ENCODE results near the gene RPS15. TPM values are rescaled to one million over a fixed set of nuclear protein-coding genes. Genes with fewer than 3 reads are reported as not detected.
"Not testable (repeated sequence)": the region's sequence is repeated elsewhere in the genome, so short reads cannot be mapped to it uniquely, and the experiment has no call there.

The RPS15 gene
- total RNA-seq, 1 donor from 2014 or later = 3,906 TPM

DNA sequence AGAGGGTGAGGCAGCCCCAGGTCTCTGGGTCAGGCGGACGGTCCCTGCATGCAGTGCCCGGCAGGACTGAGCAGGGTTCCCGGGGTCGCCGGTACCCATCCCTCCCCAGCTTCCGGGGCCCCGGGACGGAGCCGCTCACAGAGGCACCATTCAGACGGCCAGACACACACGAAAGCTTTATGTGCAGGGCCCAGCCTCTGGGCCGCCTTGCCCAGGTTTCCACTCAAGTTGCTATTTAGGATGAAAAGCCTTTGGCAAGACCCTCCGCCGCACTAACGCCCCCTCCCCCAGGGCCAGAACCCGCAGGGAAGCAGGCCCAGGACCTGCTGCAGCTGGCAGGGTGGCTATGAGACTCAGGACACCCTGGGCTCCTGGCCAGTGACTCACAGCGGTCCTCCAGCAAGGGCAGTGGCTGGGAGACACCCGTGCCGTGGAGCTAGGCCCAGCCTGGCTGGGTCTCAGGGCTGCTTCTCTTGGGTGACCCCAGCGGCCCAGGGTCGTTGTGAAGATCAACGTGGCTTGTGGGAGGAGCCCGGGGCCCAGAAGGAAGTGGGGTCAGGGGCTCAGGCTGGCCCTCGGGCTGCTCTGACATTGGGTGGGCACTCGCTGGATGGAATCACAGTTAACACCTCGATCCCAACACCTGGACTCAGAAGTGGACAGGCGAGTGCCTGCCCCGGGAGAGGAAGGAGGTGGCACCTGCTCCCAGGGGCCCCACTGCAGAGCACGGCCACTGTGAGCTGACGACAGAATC, 36.0 kb downstream of the RPS15 start:
- Histone ChIP-seq H3K9me3 (no peaks in the 10 kb centered on the region), H3K27ac (no peak overlapping the region), H3K36me3 (peaks cover 0 to 11% of the 10 kb centered on the region in 2 donors), H3K27me3 (peaks cover 4% of the 10 kb centered on the region), H3K4me3 (no peak overlapping the region), H3K4me1 (peaks cover 57% of the 10 kb centered on the region)
- TF ChIP-seq POLR2AphosphoS5 (IDR thresholded peaks at IDR 0.05; ENCODE audit: insufficient read depth in 1 of 2, low read depth in 1 of 2) = no peak
- no peak for TF ChIP-seq CTCF (IDR thresholded peaks at IDR 0.05)
- TF ChIP-seq POLR2A (IDR thresholded peaks at IDR 0.05) = no peak
- intact Hi-C loops (cut with DNase I) = no loop called here
- DNase-seq (ENCODE audit: extremely low spot score in 2 of 2) = no peak

- Histone ChIP-seq H3K4me1 (peaks cover 58% of the 10 kb centered on the region), H3K27ac (no peak overlapping the region), H3K9me3 (no peaks in the 10 kb centered on the region), H3K27me3 (peaks cover 4% of the 10 kb centered on the region), H3K36me3 (peaks cover 0 to 11% of the 10 kb centered on the region in 2 donors), H3K4me3 (no peak overlapping the region)
- intact Hi-C loops (cut with DNase I) = no loop called here
- no peak for DNase-seq (ENCODE audit: extremely low spot score in 2 of 2)
- no peak for TF ChIP-seq CTCF (IDR thresholded peaks at IDR 0.05)
- no peak for TF ChIP-seq POLR2AphosphoS5 (IDR thresholded peaks at IDR 0.05; ENCODE audit: insufficient read depth in 1 of 2, low read depth in 1 of 2)
- TF ChIP-seq POLR2A (IDR thresholded peaks at IDR 0.05) = no peak
Observed at GRCh38 chr19:1474765-1475351, 36.7 kb downstream of the RPS15 start.

DNA sequence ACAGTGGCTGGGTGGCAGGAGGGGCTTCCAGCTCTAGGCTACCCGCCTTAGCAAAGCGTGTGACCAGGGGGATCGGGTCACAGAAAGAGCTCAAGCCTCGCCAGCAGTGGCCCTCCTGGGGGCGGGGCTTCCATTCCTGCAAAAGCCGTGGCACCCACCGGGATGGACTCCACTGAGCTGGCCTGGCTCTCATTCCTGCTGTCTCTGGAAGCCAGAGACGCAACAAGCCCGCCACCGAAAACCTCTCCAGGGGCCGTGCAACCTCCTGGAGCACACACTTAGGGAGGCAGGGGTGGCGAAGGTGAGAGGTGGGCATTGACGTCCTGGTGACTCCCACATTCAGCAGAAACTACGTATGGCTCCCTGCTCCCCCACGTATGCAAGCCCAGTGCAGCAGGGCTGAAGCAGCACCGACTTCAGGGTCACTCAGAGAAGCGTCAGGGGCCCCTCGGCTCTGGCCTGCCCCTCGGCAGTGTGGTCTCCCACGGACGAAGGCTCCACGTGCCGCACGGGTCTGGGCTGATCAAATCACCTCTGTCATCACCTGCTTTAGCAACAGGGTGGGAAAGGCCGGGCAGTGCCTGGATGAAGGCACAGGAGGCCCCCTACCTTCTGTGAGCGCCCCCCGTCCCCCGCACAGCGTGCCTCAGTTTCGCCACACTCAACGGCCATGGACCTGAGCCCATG, 37.7 kb downstream of the RPS15 start:
- H3K27ac ChIP-seq = no peak overlapping the region
- no peaks in the 10 kb centered on the region for H3K9me3 ChIP-seq
- peaks cover 0 to 11% of the 10 kb centered on the region in 2 donors for H3K36me3 ChIP-seq
- TF ChIP-seq POLR2AphosphoS5 (IDR thresholded peaks at IDR 0.05; ENCODE audit: insufficient read depth in 1 of 2, low read depth in 1 of 2) (no peak), CTCF (IDR thresholded peaks at IDR 0.05) (no peak), POLR2A (IDR thresholded peaks at IDR 0.05) (no peak)
- peaks cover 48% of the 10 kb centered on the region for H3K4me1 ChIP-seq
- DNase-seq (ENCODE audit: extremely low spot score in 2 of 2) = no peak
- peaks cover 4% of the 10 kb centered on the region for H3K27me3 ChIP-seq
- no peak overlapping the region for H3K4me3 ChIP-seq
- intact Hi-C loops (cut with DNase I) = no loop called here

DNA sequence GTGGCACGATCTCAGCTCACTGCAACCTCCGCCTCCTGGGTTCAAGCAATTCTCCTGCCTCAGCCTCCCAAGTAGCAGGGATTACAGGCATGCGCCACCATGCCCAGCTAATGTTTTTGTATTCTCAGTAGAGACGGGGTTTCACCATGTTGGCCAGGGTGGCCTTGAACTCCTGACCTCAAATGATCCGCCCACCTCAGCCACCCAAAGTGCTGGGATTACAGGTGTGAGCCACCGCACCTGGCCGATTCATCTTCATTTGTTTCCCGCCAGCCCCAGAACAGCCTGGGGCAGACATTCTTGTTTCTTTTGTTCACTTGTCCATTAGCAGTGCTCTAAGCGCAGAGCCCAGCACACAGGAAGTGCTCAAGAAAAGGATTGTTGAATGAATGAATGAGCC, 38.9 kb downstream of the RPS15 start:
- H3K27ac ChIP-seq; H3K9me3 ChIP-seq; H3K27me3 ChIP-seq; H3K4me3 ChIP-seq; intact Hi-C loops (cut with DNase I); DNase-seq (ENCODE audit: extremely low spot score in 2 of 2): not testable (repeated sequence)
- H3K4me1 ChIP-seq = peaks cover 37% of the 10 kb centered on the region
- peaks cover 0 to 11% of the 10 kb centered on the region in 2 donors for H3K36me3 ChIP-seq

DNA sequence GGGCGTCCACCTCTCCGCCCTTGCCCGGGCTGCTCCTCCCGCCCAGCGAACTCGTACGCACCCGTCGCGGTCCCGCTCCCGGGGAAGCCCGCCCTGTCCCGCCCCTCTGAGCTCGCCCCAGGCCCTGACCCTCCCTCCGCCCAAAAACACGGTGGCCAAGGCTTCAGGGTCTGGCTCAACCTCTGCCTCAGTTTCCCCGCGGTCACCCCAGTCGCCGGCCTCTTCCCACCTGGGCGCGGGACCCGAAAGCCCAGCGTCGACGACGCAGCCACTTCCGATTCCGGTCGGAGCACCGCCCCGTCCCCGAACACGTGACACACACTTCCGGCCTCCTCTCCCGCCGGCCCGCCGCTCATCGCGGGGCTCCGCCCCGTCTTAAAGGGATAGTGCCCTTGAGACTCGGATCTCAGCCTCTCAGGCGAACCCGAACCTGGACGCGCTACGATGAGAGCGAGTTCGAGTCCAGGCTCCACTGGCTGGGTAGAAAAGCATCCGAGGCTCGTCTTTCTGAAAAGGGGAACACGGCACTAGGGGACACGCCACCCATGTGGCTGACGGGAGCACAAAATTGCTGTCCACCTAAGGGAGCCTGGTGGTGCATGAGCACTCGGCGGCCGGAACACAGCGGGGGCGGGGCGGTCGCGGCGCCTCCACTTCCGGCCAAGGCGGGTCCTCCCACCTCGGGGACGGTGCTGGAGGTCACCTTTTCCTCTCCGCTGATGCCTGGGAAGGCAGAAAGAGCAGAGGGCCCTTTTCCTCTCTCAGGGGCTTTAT, 40.9 kb downstream of the RPS15 start, which contains the start of gene C19orf25:
Gene C19orf25 (minus strand): TSS at position 282 of the 774 bp plus-strand sequence. CDS start 312 bp downstream, outside the sequence.
- DNase-seq (ENCODE audit: extremely low spot score in 2 of 2) = peak in 1 of 2 donors; percentile 94
- H3K9me3 ChIP-seq = no peaks in the 10 kb centered on the region
- intact Hi-C loops (cut with DNase I) = no loop called here
- peaks cover 0 to 11% of the 10 kb centered on the region in 2 donors for H3K36me3 ChIP-seq
- H3K27ac ChIP-seq = peak within 1 kb of the TSS; percentile 75
- no peaks in the 10 kb centered on the region for H3K27me3 ChIP-seq
- peak in 1 of 2 donors; percentile 58 for TF ChIP-seq POLR2A (IDR thresholded peaks at IDR 0.05)
- peak; percentile 88 to 98 for TF ChIP-seq POLR2AphosphoS5 (IDR thresholded peaks at IDR 0.05; ENCODE audit: insufficient read depth in 1 of 2, low read depth in 1 of 2)
- peak in 1 of 3 experiments; percentile 4 for TF ChIP-seq CTCF (IDR thresholded peaks at IDR 0.05)
- peaks cover 34% of the 10 kb centered on the region for H3K4me1 ChIP-seq
- H3K4me3 ChIP-seq = peak within 1 kb of the TSS; percentile 72 to 97
